Left kidney (tissue), 1 donor: Measurements from ENCODE around the gene NSG1. TPM values are rescaled to one million over a fixed set of nuclear protein-coding genes. Genes with fewer than 3 reads are reported as not detected.

Source experiments
- polyA plus RNA-seq: library from polyadenylated mRNA; unstranded; fragments of 120-200 nt; gene quantifications from one replicate; pipeline ENCODE4 v1.2.1, GENCODE V29; 2013; ENCODE audit not compliant: insufficient read length

NSG1 gene
- polyA plus RNA-seq, 1 donor: 4.9 TPM

Other genes starting within 250 kb of the NSG1 start
- gene OTOP1, start 160.2 kb upstream of the NSG1 start, polyA plus RNA-seq: not detected
- gene TMEM128, start 138.9 kb upstream of the NSG1 start, polyA plus RNA-seq: 49.6 TPM
- 19.8 TPM for gene LYAR, start 96.9 kb upstream of the NSG1 start, polyA plus RNA-seq
- 8.5 TPM for gene ZBTB49, start 96.9 kb upstream of the NSG1 start, polyA plus RNA-seq
- 81.5 TPM for gene STX18, start 154.9 kb downstream of the NSG1 start, polyA plus RNA-seq